ENCODE data around the gene SLC7A6.

Gene SLC7A6

DNA sequence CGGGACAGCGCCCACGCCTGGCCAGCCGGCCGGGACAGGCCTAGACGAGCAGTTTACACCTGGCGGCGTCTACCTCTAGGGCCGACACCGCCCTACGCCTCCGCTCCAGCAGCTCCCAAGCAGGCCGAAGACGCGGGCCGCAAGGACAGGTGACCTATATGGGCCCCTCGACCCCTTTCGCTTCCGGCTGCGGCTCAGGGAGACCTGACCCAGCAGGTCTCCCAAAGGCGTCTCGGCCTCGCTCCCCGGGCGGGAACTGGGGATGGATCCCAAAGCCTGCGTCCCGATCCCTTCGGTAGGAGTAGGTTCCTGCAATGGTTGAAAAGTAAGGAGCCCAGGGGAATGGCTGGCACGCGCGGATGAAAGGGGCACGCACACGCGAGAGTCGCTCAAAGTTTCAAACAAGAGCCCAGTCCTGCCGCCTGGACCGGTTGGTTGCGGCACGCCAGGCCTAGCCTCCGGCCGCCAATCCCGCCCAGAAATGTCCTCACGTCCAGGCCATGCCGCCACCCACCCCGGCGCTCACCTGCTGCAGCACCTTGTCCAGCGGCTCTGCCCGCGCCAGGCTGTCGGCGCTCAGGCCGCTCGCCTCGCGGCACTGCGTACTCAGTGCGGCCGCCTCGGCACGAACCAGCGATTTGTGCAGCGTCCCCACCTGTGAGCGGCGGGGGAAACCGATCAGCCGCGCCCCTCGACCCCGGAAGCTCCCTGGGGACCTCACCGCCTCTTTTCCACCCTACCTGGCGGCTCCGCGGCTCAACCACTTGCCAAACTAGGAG lies 29.0 kb upstream of the SLC7A6 start:
- peak; percentile 27 for DNase-seq (ENCODE audit: low read depth, low spot score)

DNA sequence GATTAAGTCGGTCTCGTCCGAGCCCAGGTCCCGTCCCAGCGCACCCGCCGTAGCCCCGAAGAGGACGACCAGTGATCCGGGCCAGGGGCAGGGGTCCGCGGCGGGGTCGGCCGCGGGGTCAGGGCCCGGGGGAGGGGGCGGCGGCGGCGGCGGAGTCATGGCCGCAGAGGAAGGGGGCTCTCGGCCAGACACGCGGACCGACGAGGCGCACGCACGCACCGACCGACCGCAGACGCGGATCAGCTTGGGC lies 28.5 kb upstream of the SLC7A6 start, which contains the start of gene ESRP2:
ESRP2 (minus strand) TSS at position 241 of the 250 bp plus-strand sequence; CDS start at position 159, 82 bp downstream.
- no peak for DNase-seq (ENCODE audit: low read depth, low spot score)

- DNase-seq (ENCODE audit: low read depth, low spot score) = peak; percentile 33
Observed at GRCh38 chr16:68236137-68236825, 28.0 kb upstream of the SLC7A6 start.

DNA sequence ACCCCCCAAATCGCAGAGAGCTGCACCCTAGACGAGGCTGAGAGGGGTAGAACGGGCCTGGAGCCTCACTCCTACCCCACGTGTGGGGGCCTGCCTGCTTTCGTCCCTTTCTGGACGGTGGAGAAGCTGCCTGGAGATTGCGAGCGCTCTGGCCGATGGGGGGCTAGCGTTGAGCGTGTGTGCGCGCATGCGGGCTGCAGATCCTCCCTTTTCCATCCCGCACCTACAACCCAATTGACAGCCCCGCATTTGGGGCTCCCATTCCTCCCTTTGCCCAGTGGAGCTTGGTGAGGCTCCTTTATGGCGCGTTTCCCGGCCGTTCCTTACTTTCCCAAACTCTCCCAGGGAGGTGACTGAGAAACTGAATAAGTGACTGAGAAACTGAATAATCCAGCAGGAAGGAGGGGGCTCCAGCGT lies 27.5 kb upstream of the SLC7A6 start:
- DNase-seq (ENCODE audit: low read depth, low spot score) = no peak

DNA sequence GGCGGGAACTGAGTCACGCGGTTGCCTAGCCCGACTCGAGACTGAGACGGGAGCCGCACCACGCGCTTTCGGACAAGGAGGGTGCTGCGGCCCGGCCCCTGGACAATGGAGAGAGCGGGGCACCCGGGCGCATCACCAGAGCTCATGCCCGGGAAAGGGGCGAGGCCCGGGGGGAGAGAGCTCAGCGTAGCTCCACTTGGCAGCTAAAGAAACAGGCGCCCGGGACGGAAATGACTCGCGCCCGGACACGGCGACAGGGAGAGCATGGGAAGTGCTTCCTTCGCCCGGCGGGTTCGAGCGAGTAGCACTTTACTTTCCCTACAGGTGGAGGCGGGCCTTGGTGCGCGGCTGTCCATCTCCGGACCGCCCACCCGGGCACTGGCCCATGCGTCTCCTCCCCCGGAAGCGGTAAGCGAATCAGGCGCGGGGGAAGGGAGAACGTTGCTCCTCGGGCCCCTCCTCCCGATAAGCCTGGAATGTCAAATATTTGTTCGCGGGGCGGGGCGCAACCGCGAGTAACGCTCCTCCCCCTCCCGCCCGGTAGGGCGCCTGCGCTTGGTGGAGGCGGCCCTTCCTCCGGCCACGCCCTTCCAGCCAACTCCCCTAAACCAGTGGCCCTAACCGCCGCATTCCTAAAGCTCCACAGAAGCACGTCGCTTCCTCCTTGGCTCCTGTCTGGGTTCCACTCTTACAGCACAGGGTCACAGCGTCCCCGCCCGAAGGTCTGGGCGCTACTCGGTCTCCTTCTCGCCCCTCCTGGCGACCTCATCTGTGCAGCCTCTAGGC lies 26.9 kb upstream of the SLC7A6 start:
- DNase-seq (ENCODE audit: low read depth, low spot score) = peak; percentile 100

- DNase-seq (ENCODE audit: low read depth, low spot score) = no peak
Observed at GRCh38 chr16:68238029-68238345, 26.3 kb upstream of the SLC7A6 start.

DNA sequence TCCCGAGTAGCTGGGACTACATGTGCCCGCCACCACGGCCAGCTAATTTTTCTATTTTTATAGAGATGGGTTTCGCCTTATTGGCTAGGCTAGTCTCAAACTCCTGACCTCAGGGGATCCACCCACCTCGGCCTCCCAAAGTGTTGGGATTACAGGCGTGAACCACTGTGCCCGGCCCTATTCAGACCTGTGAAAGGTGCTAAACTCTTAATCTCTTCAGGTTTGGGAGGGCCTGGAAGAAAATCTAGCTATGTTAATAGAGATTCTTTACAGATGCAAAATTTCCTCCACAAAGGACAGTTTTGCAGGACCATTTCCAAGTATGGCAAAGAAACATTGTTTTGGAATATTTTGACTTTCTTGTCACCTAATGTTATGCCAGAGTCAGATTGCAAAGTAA lies 22.2 kb upstream of the SLC7A6 start:
- DNase-seq (ENCODE audit: low read depth, low spot score) = no peak

DNA sequence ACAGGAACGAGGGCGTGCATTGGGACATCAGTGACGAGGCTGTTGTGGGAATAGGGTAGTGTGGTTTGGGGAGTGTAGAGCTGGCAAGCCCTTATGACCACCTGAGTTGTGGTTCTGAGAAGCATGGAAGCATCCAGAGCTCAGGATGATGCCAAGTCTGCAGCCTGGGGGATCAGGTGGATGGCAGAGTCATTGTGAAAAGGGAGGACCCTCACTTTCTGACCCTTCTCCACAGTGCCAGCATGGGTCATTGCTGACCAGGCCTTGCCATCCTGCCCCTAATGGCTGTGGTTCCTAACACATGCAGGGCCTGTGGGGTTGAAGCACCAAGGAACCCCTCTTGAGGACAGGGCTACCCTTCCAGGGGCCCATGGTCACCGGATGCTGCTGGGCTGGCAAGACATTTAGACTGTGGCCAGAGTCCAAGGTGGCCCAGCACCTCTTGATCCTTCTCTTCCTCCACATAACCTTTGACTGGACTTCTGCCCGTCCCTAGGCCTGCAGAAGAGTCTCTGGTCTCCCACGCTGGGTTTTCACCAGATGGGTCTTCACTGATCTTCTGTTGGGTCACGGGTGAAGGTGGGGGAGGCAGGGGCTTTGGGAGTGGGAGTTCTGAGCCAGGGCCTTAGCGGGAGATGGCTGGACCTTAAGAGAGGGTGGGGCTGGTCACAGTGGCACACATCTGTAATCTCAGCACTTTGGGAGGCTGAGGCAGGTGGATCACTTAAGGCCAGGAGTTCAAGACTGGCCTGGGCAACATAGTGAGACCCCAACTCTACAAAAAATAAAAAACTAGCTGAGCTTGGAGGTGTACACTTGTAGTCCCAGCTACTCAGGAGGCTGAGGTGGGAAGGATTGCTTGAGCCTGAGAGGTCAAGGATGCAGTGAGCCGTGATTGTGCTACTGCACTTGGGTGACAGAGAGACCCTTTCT lies 21.1 kb upstream of the SLC7A6 start:
- DNase-seq (ENCODE audit: low read depth, low spot score) = no peak

DNA sequence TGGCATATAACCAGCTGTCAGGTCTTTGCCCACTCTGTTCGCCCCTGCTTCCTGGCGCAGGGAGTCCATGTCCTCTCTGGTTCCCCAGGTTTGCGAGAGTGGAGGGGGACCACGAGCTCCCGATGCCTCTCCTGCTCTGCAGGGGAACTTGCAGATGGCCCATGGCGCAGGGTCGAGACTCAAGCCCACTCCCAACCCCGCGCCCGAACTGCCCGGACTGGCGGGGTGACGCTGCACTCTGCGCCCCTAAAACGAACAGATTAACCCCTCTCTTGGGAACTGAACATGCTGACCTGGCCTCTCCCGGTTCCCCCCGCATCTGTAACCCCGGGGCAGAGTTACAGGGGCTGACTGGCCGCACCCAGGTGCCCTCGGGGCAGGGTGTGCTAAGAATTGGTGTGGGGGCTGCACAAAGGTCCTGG lies 19.8 kb upstream of the SLC7A6 start:
- no peak for DNase-seq (ENCODE audit: low read depth, low spot score)

DNA sequence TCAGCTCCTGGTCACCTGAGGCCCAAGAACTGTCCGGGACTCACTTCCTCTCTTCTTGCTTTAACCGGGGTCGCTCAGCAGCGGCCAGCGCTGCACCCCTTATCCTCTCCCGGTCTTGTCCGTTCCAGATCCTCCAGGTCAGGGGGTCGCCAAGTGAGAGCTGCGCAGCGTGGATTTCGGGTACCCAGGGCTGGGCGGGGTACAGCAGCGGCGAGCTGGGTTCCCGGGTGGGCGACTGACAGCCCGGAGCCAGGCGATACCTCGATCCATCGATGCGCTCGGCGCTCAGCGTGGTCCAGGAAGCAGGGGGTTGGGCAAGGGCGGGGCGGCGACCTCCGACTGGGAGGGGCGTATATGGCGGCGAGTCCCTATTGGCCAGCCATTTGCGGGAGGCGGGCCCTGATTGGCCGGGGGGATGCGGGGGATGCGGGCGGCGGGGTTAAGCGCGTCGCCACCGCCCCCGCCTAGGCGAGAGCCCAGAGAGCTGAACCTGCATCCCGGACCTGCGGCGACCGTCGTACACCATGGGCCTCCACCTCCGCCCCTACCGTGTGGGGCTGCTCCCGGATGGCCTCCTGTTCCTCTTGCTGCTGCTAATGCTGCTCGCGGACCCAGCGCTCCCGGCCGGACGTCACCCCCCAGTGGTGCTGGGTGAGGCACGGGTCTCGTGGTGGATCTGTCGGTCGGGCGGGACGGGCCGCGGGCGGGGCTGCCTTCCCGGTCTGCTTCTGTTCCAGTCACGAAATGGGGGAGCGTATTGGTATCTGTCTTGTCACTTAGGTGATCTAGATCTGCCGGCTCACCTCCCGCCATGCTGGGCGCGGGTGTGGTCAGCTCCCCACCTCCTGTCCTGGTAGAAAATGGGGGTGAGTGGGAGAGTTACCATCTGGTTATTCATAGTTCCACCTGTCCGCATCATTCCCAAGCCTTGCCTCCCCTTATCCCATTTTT lies 19.1 kb upstream of the SLC7A6 start, which contains the start of gene PLA2G15:
PLA2G15 (plus strand) TSS at position 471 of the 951 bp plus-strand sequence; CDS start at position 525, 54 bp downstream.
- peak; percentile 99 for DNase-seq (ENCODE audit: low read depth, low spot score)

DNA sequence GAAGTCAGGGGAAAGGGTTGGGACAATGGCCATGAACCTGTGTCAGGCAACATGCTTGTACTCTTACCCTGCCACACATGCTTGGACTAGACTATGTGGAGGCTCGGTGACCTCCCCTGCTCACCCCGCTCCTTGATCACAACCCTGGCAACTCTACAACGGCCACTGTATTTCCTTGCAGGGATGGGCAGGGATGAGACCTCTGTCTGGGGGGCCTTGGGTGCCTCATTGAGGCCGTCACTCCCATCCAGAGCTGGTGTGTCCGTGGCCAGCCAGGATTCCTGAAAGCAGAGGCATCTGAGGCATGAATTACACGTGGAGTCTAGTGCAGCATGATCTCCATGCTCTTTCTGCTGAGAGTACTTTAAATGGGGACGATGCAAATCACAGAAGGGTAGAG lies 18.2 kb upstream of the SLC7A6 start:
- DNase-seq (ENCODE audit: low read depth, low spot score) = no peak

DNA sequence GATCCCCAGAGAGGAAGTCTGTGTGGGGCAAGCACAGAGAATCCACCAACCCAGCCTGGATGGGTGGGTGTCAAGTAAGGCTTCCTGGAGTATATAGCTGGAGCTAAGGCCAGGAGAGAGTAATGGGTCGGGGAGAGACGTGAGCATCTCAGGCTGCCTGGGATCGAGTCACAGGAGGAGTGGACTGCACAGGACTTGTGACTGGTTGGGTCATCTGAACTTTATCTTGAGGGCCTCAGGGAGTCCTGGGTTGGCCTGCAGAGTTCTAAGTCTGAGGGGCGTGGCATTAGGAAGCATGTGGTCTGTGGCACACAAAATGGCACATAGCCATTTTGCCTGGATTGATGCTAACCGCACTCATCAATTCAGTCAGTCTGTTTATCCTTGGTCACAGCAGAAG lies 17.7 kb upstream of the SLC7A6 start:
- no peak for DNase-seq (ENCODE audit: low read depth, low spot score)

DNA sequence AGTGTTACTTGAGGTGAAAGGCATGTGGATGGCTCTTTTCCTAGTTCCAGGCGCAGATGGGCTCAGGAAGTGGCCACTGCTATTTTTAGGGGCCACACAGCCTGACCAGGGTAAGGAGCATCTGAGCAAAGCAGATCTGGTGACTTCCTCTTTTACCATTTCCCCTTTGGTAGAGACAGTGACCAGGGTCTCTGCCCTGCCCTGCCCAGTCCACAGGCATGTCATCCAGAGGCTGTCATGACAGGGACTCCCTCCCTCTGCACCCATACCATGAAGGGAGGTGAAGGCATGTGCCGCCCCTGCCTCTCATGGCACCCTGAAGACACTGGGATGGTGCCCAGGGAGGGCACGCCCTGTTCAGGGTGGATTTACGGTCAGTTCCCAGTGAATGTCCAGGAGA lies 16.9 kb upstream of the SLC7A6 start:
- DNase-seq (ENCODE audit: low read depth, low spot score) = no peak

GRCh38 chr16:68247932-68248331 lies 16.4 kb upstream of the SLC7A6 start:
- DNase-seq (ENCODE audit: low read depth, low spot score) = no peak

GRCh38 chr16:68249371-68249770 lies 15.0 kb upstream of the SLC7A6 start:
- DNase-seq (ENCODE audit: low read depth, low spot score) = no peak

DNA sequence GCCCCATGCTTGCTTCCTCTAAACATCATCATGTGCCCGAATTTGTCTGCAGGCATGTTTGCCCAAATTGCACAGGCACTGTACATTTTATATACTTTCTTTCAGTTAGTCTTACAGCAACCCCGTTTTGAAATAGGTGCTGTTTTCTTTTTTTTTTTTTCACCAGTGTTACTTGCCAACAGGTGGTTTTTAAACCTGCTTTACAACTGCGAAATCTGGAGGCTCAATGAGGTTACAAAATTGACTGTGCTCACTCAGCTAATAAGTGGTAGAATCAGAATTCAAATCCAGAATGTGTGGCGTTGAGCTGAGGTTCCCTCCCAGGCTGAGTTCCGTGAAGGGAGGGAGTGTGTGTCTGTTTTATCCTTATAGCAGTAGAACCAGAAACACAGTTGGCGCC lies 13.4 kb upstream of the SLC7A6 start:
- no peak for DNase-seq (ENCODE audit: low read depth, low spot score)

GRCh38 chr16:68251832-68252231 lies 12.5 kb upstream of the SLC7A6 start:
- DNase-seq (ENCODE audit: low read depth, low spot score) = no peak

DNA sequence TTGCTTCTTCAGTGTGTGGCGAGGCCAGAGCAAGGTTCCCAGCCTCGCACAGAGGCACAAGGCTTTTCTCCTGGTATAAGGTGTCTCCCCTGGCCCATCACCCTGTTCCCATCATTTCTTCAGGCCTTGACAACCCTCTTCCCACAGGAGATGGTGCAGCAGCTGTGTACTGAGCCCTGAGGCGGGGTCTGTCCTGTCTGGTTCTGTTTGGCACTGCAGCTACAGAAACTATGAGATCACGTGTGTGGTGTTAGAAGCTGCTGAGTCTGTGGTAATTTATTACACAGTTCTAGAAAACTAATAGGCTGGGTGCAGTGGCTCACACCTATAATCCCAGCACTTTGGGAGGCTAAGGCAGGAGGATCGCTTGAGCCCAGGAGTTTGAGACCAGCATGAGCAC lies 11.9 kb upstream of the SLC7A6 start:
- DNase-seq (ENCODE audit: low read depth, low spot score) = no peak

- DNase-seq (ENCODE audit: low read depth, low spot score) = no peak
Observed at GRCh38 chr16:68253721-68254120, 10.6 kb upstream of the SLC7A6 start.

GRCh38 chr16:68255712-68256111 lies 8.6 kb upstream of the SLC7A6 start:
- no peak for DNase-seq (ENCODE audit: low read depth, low spot score)

Data from astrocyte of the hippocampus (primary cell).